GM12891 (cell line): ENCODE measurements around the gene CYP27B1.

Experiments used
- POLR2A ChIP-seq: IDR thresholded peaks from 2 replicates; pipeline ENCODE4 v1.6.1; 2011; ENCODE audit warnings: low read depth, low read length, control low read depth
- POLR2AphosphoS5 ChIP-seq: IDR thresholded peaks from 2 replicates; pipeline ENCODE4 v1.6.1; 2011; ENCODE audit warnings: low read depth, low read length, control low read depth
- SPI1 ChIP-seq: IDR thresholded peaks from 2 replicates; pipeline ENCODE4 v1.6.1; 2011; ENCODE audit warnings: low read depth, low read length, control low read depth
- TAF1 ChIP-seq: IDR thresholded peaks from 2 replicates; pipeline ENCODE4 v1.6.1; 2011; ENCODE audit warnings: low read depth, low read length, control low read depth

DNA sequence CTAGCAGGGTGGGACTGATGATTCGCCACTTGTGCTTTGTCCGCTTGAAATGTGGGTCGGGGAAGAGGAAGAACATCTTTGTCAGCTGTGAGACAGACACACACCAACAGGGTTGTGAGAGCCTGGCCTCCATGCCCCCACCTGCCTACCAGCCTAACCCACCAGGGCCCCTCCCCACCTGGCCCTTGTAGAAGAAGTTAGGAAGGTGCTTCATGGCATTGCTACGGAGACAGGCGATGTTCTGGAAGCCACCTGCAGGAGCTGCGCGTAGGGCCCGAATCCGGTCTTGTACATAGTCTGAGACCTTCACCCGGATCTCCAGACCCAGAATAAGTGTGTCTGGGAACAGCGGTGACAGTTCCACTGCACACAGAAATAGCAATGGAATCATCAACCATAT is 2.7 kb upstream of the CYP27B1 start:
- TF ChIP-seq POLR2AphosphoS5 (no peak), POLR2A (no peak; the same call in 1 of the 2 replicates), TAF1 (no peak), SPI1 (no peak)
